ENCODE data around the gene CEP135.

- TF ChIP-seq, protein P1, sequence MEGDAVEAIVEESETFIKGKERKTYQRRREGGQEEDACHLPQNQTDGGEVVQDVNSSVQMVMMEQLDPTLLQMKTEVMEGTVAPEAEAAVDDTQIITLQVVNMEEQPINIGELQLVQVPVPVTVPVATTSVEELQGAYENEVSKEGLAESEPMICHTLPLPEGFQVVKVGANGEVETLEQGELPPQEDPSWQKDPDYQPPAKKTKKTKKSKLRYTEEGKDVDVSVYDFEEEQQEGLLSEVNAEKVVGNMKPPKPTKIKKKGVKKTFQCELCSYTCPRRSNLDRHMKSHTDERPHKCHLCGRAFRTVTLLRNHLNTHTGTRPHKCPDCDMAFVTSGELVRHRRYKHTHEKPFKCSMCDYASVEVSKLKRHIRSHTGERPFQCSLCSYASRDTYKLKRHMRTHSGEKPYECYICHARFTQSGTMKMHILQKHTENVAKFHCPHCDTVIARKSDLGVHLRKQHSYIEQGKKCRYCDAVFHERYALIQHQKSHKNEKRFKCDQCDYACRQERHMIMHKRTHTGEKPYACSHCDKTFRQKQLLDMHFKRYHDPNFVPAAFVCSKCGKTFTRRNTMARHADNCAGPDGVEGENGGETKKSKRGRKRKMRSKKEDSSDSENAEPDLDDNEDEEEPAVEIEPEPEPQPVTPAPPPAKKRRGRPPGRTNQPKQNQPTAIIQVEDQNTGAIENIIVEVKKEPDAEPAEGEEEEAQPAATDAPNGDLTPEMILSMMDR (IDR thresholded peaks at IDR 0.05): no peak
- no peak for TF ChIP-seq POLR2A (IDR thresholded peaks at IDR 0.05)
Measured at GRCh38 chr4:55932511-55932910, 16.2 kb upstream of the CEP135 start.

Measured in Peyer's patch (tissue), 4 donors.